Esophagus squamous epithelium (tissue), 4 donors: ENCODE results near the gene HSD3B2.

Experiments
- POLR2A ChIP-seq, 4 donors: fragments of 450-650 bp; IDR thresholded peaks; one replicate each; pipeline ENCODE4 v1.6.1; 2017; ENCODE audit warnings: antibody characterized with exemption in 4 of 4, mild to moderate bottlenecking in 4 of 4, moderate library complexity in 3 of 4
- TF ChIP-seq, protein P1 (sequence below), 6 experiments: fragments of 450-650 bp in 4 of 6; fragments of 200-600 bp in 2 of 6; sonication (generic) in 2 of 6; IDR thresholded peaks; one replicate each; pipeline ENCODE4 v1.5.1; 2016 to 2019; ENCODE audit warnings: antibody characterized with exemption in 6 of 6, mild to moderate bottlenecking in 4 of 6, moderate library complexity in 4 of 6

DNA sequence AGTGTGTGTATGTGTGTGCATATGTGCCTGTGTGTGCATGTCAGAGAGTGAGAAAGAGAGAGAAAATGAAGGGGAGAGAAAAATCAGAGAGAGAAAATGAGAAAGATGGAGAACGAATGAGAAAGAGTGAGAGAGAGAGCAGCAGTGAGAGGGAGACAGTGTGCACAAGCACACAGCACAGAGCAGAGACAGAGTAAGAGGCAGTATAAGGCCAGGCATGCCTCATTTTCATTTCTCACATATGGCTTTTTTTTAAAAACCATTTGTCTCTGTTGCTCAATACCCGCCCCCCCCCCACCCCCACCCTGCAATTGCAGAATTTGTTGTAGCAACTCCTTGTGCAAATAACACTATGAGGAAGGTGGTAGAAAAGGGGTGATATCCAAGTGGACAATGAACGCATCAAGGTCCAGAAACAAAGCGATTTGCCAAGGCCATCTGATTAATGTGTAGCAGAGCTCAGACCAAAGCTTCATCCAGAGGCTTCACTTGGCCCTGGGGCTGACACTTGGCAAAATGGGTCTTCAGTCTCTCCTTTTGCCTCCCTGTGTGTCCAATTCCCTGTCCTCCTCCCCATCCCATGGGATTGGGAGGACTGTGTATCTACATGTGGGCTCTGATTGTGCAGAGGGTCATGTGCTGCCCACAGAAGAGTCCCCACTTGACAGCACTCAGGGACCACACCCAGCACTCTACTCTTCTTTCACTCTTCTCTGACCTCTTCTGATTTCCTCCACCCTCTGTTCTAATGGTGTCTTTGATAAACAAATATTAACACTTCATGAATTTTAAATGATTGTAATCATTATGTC, 53.1 kb downstream of the HSD3B2 start:
- TF ChIP-seq, protein P1, sequence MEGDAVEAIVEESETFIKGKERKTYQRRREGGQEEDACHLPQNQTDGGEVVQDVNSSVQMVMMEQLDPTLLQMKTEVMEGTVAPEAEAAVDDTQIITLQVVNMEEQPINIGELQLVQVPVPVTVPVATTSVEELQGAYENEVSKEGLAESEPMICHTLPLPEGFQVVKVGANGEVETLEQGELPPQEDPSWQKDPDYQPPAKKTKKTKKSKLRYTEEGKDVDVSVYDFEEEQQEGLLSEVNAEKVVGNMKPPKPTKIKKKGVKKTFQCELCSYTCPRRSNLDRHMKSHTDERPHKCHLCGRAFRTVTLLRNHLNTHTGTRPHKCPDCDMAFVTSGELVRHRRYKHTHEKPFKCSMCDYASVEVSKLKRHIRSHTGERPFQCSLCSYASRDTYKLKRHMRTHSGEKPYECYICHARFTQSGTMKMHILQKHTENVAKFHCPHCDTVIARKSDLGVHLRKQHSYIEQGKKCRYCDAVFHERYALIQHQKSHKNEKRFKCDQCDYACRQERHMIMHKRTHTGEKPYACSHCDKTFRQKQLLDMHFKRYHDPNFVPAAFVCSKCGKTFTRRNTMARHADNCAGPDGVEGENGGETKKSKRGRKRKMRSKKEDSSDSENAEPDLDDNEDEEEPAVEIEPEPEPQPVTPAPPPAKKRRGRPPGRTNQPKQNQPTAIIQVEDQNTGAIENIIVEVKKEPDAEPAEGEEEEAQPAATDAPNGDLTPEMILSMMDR (IDR thresholded peaks at IDR 0.05): no peak
- no peak for TF ChIP-seq POLR2A (IDR thresholded peaks at IDR 0.05)
